H9 (cell line): ENCODE results near the gene ARMH1. TPM values are rescaled to one million over a fixed set of nuclear protein-coding genes. Genes with fewer than 3 reads are reported as not detected.

Experiments used
- DNase-seq: peaks from one replicate; pipeline ENCODE4 v3.0.0-alpha.2; 2017
- H2AFZ ChIP-seq: one replicate; pipeline ENCODE4 v1.6.1; 2013; ENCODE audit warnings: mild to moderate bottlenecking, low read length, control low read depth, moderate library complexity
- H2AK5ac ChIP-seq: 2 replicates; pipeline ENCODE4 v1.6.1; 2013; ENCODE audit warnings: low read length, control low read depth, mixed read lengths; ENCODE audit not compliant: insufficient read length
- H2BK120ac ChIP-seq: one replicate; pipeline ENCODE4 v1.6.1; 2013; ENCODE audit warnings: low read depth, mild to moderate bottlenecking, low read length, control low read depth, inconsistent platforms; ENCODE audit not compliant: poor library complexity, severe bottlenecking
- H2BK12ac ChIP-seq: 2 replicates; pipeline ENCODE4 v1.6.1; 2013; ENCODE audit warnings: low read length, control low read depth, mixed read lengths, low read depth; ENCODE audit not compliant: insufficient read length
- H2BK15ac ChIP-seq: 2 replicates; pipeline ENCODE4 v1.6.1; 2013; ENCODE audit warnings: low read depth, low read length, control low read depth
- H2BK20ac ChIP-seq: one replicate; pipeline ENCODE4 v1.6.1; 2013; ENCODE audit warnings: low read depth, mild to moderate bottlenecking, low read length, control low read depth, inconsistent platforms; ENCODE audit not compliant: poor library complexity, severe bottlenecking
- H2BK5ac ChIP-seq: 2 replicates; pipeline ENCODE4 v1.6.1; 2013; ENCODE audit warnings: low read length, control low read depth, mixed read lengths; ENCODE audit not compliant: insufficient read length
- H3K14ac ChIP-seq: 2 replicates; pipeline ENCODE4 v1.6.1; 2013; ENCODE audit warnings: low read length, control low read depth; ENCODE audit not compliant: insufficient read depth
- H3K18ac ChIP-seq: 2 replicates; pipeline ENCODE4 v1.6.1; 2013; ENCODE audit warnings: low read depth, mild to moderate bottlenecking, mixed read lengths, low read length, control low read depth; ENCODE audit not compliant: insufficient read length
- H3K23ac ChIP-seq: 2 replicates; pipeline ENCODE4 v1.6.1; 2013; ENCODE audit warnings: low read length, control low read depth, mixed read lengths, low read depth; ENCODE audit not compliant: insufficient read length
- H3K23me2 ChIP-seq: 2 replicates; pipeline ENCODE4 v1.6.1; 2013; ENCODE audit warnings: low read depth, mild to moderate bottlenecking, mixed read lengths, low read length, control low read depth; ENCODE audit not compliant: insufficient read length, poor library complexity, severe bottlenecking
- H3K27ac ChIP-seq: 2 replicates; pipeline ENCODE4 v1.5.1; 2013; ENCODE audit warnings: low read length, control low read depth, mixed read lengths, low read depth; ENCODE audit not compliant: insufficient read length
- H3K27me3 ChIP-seq: 2 replicates; pipeline ENCODE4 v1.6.1; 2013; ENCODE audit warnings: low read length, control low read depth, inconsistent platforms; ENCODE audit not compliant: insufficient read depth
- H3K4ac ChIP-seq: 2 replicates; pipeline ENCODE4 v1.6.1; 2013; ENCODE audit warnings: low read depth, mild to moderate bottlenecking, control low read depth, inconsistent platforms, low read length, moderate library complexity
- H3K4me1 ChIP-seq: 2 replicates; pipeline ENCODE4 v1.6.1; 2013; ENCODE audit warnings: low read length, control low read depth, inconsistent platforms; ENCODE audit not compliant: insufficient read depth
- H3K4me2 ChIP-seq: 2 replicates; pipeline ENCODE4 v1.6.1; 2013; ENCODE audit warnings: low read length, control low read depth, mixed read lengths; ENCODE audit not compliant: insufficient read length, insufficient read depth
- H3K56ac ChIP-seq: 2 replicates; pipeline ENCODE4 v1.6.1; 2013; ENCODE audit warnings: low read depth, mild to moderate bottlenecking, mixed read lengths, low read length, control low read depth; ENCODE audit not compliant: insufficient read length
- H3K79me1 ChIP-seq: 2 replicates; pipeline ENCODE4 v1.6.1; 2013; ENCODE audit warnings: low read depth, mild to moderate bottlenecking, moderate library complexity, low read length, control low read depth, inconsistent platforms; ENCODE audit not compliant: insufficient read depth, poor library complexity, severe bottlenecking
- H3K79me2 ChIP-seq: 2 replicates; pipeline ENCODE4 v1.6.1; 2013; ENCODE audit warnings: low read length, control low read depth, inconsistent platforms; ENCODE audit not compliant: insufficient read depth
- H3K9ac ChIP-seq: 2 replicates; pipeline ENCODE4 v1.6.1; 2013; ENCODE audit warnings: low read length, control low read depth, mixed read lengths; ENCODE audit not compliant: insufficient read length; ENCODE audit errors: extremely low read depth
- H3K9me3 ChIP-seq: one replicate; pipeline ENCODE4 v1.6.1; 2013; ENCODE audit warnings: low read depth, low read length, inconsistent platforms; ENCODE audit not compliant: control insufficient read depth
- H3T11ph ChIP-seq: one replicate; pipeline ENCODE4 v1.6.1; 2013; ENCODE audit warnings: mild to moderate bottlenecking, low read length, control low read depth, inconsistent platforms
- H4K20me1 ChIP-seq: one replicate; pipeline ENCODE4 v1.6.1; 2013; ENCODE audit not compliant: control insufficient read depth, insufficient read length, insufficient read depth
- H4K5ac ChIP-seq: 2 replicates; pipeline ENCODE4 v1.6.1; 2013; ENCODE audit warnings: low read depth, mild to moderate bottlenecking, mixed read lengths, low read length, control low read depth; ENCODE audit not compliant: insufficient read length
- H4K8ac ChIP-seq: replicated peaks from 2 replicates; pipeline ENCODE4 v1.6.1; 2013; ENCODE audit warnings: low read length, control low read depth, mixed read lengths, low read depth; ENCODE audit not compliant: insufficient read length
- H4K91ac ChIP-seq: 2 replicates; pipeline ENCODE4 v1.6.1; 2013; ENCODE audit warnings: low read depth, mild to moderate bottlenecking, moderate library complexity, mixed read lengths, low read length, control low read depth; ENCODE audit not compliant: insufficient read length
- H3K27ac Mint-ChIP-seq, 3 experiments: 2 replicates in 2 of 3; 3 replicates in 1 of 3; pipeline ENCODE4 v1.8.0; 2020 to 2021; ENCODE audit warnings: mixed read lengths in 3 of 3, mild to moderate bottlenecking in 1 of 3, moderate library complexity in 1 of 3
- H3K27me3 Mint-ChIP-seq: 2 replicates; pipeline ENCODE4 v1.8.0; 2021; ENCODE audit warnings: low read depth, mild to moderate bottlenecking, moderate library complexity, mixed read lengths
- H3K36me3 Mint-ChIP-seq, 3 experiments: 2 replicates in 2 of 3; 3 replicates in 1 of 3; pipeline ENCODE4 v1.8.0; 2020 to 2021; ENCODE audit warnings: low read depth in 3 of 3, mixed read lengths in 3 of 3; ENCODE audit not compliant: insufficient read depth in 1 of 3
- H3K4me1 Mint-ChIP-seq, 2 experiments: 2 replicates each; pipeline ENCODE4 v1.8.0; 2020; ENCODE audit warnings: mixed read lengths in 2 of 2
- H3K4me3 Mint-ChIP-seq, 2 experiments: 2 replicates in 1 of 2; 3 replicates in 1 of 2; pipeline ENCODE4 v1.8.0; 2020 to 2021; ENCODE audit warnings: mild to moderate bottlenecking in 2 of 2, mixed read lengths in 2 of 2, moderate library complexity in 1 of 2
- H3K9me3 Mint-ChIP-seq, 2 experiments: 2 replicates in 1 of 2; 3 replicates in 1 of 2; pipeline ENCODE4 v1.8.0; 2020; ENCODE audit warnings: mild to moderate bottlenecking in 2 of 2, mixed read lengths in 2 of 2, moderate library complexity in 1 of 2
- CTCF ChIP-seq: fragments of 200-600 bp; sonication (generic); conservative IDR thresholded peaks from 3 replicates; pipeline ENCODE4 v1.8.0; 2021; ENCODE audit warnings: antibody characterized with exemption, mild to moderate bottlenecking
- WGBS: extraction: QIAGEN DNeasy Blood & Tissue Kit; methylation state at CpG from one replicate; pipeline ENCODE4 v1.1.7; 2013; ENCODE audit warnings: missing lambda C conversion rate, low lambda C conversion rate, mixed read lengths; ENCODE audit not compliant: insufficient read length; ENCODE audit errors: extremely low coverage; 5-methylcytosine and 5-hydroxymethylcytosine counted together
- total RNA-seq: library from RNA; stranded (reverse); gene quantifications from 2 replicates; pipeline ENCODE4 v1.2.1, GENCODE V29; 2021

The ARMH1 gene
- total RNA-seq, 1 experiment from 2014 or later = 1.0 TPM

GRCh38 chr1:44662683-44663030, 11.9 kb upstream of the ARMH1 start:
- H2AFZ ChIP-seq = no peak overlapping the region
- no peak overlapping the region for H4K91ac ChIP-seq
- H2BK5ac ChIP-seq = no peak overlapping the region
- DNase-seq = no peak
- no peak overlapping the region for H3T11ph ChIP-seq
- no peaks in the 10 kb centered on the region for H3K79me1 ChIP-seq
- Mint-ChIP-seq H3K9me3 (no peaks in the 10 kb centered on the region; a peak in 1 of 5 replicates), H3K4me3 (no peak overlapping the region), H3K27ac (no peak overlapping the region), H3K36me3 (no peaks in the 10 kb centered on the region), H3K27me3 (no peaks in the 10 kb centered on the region), H3K4me1 (peaks cover 15 to 19% of the 10 kb centered on the region in 2 experiments)
- H3K79me2 ChIP-seq = no peaks in the 10 kb centered on the region
- no peak overlapping the region for H4K8ac ChIP-seq
- no CpG with 5 or more reads among the region's 5 CpGs for WGBS
- peaks cover 4% of the 10 kb centered on the region; the same call in 1 of the 2 replicates for H3K4me1 ChIP-seq
- no peak overlapping the region for H2BK120ac ChIP-seq
- no peak overlapping the region for H3K27ac ChIP-seq
- no peak overlapping the region for H3K56ac ChIP-seq
- H3K23ac ChIP-seq = no peak overlapping the region
- no peak overlapping the region for H3K4ac ChIP-seq
- no peaks in the 10 kb centered on the region for H3K23me2 ChIP-seq
- no peak overlapping the region for H4K5ac ChIP-seq
- H4K20me1 ChIP-seq = no peaks in the 10 kb centered on the region
- H3K9me3 ChIP-seq = no peaks in the 10 kb centered on the region
- no peak overlapping the region for H3K18ac ChIP-seq
- H2BK20ac ChIP-seq = no peak overlapping the region
- no peak for TF ChIP-seq CTCF
- no peak overlapping the region for H2BK15ac ChIP-seq
- no peak overlapping the region for H3K4me2 ChIP-seq
- no peak overlapping the region for H3K9ac ChIP-seq
- no peaks in the 10 kb centered on the region for H3K27me3 ChIP-seq
- H2BK12ac ChIP-seq = no peak overlapping the region
- H2AK5ac ChIP-seq = no peak overlapping the region
- no peak overlapping the region for H3K14ac ChIP-seq
